Skeletal muscle cell (primary cell): Measurements from ENCODE around the gene AMER1.
"Not testable (repeated sequence)": the region's sequence is repeated elsewhere in the genome, so short reads cannot be mapped to it uniquely, and the experiment has no call there.

Experiments
- DNase-seq: peaks from one replicate; pipeline ENCODE4 v3.0.0-alpha.2; 2010; ENCODE audit warnings: low read depth
- H3K4me3 ChIP-seq: 2 replicates; pipeline ENCODE4 v1.5.1; 2011; ENCODE audit warnings: low read depth, mild to moderate bottlenecking, control low read depth, low read length, moderate library complexity

The AMER1 gene

DNA sequence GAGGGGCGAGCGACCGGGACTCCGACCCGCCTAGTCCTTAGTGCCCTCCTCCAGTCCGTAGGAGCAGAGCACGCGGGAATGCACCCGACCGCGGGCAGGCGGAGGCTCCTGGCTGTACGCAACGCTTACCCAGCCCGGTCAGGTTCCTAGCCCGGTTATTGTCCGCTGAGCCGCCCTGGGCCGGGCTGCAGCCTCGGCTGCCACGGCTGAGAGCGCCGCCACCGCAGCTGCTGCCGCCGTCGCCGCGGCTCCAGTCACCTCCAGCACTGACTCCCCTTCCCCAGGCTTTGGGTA is at the start of gene AMER1:
Gene AMER1 (minus strand): TSS at position 268 of the 294 bp plus-strand sequence. CDS start 12,422 bp downstream, outside the sequence.
- peak within 1 kb of the TSS; percentile 64 for H3K4me3 ChIP-seq
- peak; percentile 14 for DNase-seq

DNA sequence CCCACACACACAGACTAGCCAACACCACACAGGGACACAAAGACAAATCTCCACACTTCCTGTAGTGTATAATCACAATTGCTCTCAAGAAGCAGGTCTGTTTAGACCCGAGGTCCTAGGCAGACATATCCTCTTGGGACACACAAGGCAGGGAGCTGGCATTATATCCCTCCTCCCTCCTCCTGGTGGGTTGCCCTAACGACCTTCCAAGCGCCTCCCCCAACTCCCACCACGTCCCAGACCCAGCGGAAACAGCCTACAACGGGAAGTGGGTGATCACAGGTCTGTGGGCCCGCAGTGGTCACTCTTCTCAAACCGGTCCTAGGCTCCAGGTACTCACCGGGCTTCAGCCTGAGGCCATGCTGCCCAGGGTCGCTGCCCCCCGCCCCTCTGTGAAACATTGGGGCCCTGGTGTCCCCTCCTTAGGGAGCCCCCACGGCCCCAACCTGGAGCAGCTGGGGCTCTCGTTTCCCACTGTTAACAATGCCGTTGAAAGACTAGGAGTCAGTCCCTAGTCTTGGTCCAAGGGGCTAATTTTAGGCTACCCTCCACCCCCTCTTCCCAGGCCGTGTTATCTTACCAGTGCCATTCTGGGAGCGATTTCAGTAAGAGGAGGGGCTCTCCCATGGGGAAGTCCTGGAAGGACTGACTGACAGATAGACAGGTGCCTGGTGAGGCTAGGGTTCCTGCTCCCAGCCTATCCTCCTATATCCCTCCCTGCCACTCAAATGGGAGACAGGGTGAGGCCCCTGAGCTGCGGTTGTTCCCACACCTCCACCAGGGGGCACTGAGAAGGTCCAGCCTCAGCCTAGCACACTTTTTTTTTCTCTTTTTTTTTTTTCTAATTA is 24.8 kb upstream of the AMER1 start, which contains the start of gene ASB12:
Gene ASB12 (minus strand): TSS at position 485 of the 848 bp plus-strand sequence. CDS start 4,957 bp downstream, outside the sequence.
- DNase-seq, result no peak
- no peak within 1 kb of the TSS for H3K4me3 ChIP-seq

DNA sequence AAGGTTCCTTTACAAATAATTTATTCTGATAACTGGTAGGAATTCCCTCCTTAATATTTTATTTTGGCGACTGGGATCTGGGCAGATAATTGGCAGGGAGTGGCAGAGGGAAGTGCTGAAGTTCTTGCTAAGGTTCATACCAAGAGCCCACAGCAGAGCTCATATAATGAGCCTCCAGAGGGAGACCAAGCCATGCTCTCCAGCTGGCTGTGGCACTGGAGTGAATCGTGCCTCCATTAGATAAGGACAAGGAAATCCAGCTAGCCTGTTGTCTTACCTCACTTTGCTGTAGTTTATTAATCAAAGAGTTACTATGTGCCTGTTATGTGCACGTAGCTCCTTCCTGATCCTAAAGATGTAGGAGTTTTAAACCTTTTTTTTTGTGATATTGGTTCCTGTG is 23.6 kb upstream of the AMER1 start:
- no peak overlapping the region for H3K4me3 ChIP-seq
- DNase-seq, result no peak

DNA sequence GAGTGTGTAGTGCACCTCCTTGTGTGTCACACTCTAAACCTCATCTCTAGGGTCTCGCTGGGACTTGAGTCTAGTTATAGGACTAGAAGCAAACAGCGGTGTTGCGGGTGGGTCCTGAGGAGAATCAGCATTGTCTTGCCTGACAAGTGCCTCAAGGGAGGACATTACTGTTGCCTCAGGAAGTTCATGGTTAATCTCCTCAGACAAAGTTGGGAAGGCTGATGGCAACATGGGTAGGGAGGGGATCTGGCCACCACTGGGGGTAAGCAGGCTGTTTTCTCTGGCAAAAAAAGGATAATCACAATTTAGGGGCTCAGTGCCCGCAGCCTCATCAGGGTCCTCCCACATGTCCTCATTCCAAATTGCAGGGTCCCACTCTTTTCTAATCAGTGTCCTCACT is 12.5 kb upstream of the AMER1 start:
- H3K4me3 ChIP-seq, result no peak overlapping the region
- DNase-seq, result no peak

DNA sequence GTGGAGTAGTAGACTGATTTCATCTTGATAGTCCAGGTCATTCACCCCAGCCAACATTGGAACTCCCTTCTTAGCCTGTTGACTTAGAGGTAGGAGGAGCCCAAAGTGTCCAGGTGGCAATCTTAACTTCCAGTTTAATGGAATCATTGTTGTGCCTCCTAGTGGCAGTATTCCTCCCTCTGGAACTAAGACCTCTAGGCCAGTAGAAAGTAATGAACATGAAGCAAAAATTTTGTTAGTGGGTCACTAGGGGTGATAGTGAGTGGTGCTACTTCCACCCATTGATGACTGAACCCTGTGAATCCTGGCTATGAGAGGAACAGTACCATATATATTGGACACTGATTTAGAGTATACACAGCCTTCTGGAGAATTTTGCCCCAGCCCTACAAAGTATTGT is 8.5 kb upstream of the AMER1 start:
- H3K4me3 ChIP-seq, result not testable (repeated sequence)

DNA sequence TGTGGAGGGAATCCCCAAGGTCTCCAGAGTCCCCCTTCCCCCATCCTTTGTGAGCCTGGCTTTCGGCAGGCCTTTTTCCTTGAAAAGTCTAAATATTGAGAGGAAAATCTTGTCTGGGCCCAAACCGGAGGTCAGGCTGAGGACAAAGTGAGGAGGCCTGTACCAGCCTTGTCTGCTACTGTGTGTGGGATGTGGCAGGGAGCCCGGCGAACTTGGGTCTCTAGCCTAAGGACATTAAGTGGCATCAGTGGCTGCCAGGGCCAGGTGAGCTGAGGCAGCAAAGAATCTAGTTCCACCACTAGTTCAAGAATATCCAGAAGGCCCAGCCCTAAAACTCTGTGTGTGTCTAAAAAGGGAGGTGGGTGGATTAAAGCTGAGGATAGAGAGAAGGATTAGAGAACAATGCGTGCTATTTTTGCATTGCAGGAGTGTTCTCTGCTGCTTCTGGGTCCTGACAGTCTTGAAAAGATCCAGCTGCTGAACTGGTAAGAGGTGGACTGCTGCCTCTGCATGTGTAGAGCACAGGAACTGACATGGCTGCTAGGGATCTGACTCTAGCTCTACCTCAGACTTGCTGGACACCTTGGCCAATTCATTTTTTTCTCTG is 1.2 kb upstream of the AMER1 start:
- DNase-seq, result no peak
- peak overlapping the region; percentile 64 for H3K4me3 ChIP-seq

More for the DNA sequence above, 8.5 kb upstream of the AMER1 start:
- not testable (repeated sequence) for DNase-seq

DNA sequence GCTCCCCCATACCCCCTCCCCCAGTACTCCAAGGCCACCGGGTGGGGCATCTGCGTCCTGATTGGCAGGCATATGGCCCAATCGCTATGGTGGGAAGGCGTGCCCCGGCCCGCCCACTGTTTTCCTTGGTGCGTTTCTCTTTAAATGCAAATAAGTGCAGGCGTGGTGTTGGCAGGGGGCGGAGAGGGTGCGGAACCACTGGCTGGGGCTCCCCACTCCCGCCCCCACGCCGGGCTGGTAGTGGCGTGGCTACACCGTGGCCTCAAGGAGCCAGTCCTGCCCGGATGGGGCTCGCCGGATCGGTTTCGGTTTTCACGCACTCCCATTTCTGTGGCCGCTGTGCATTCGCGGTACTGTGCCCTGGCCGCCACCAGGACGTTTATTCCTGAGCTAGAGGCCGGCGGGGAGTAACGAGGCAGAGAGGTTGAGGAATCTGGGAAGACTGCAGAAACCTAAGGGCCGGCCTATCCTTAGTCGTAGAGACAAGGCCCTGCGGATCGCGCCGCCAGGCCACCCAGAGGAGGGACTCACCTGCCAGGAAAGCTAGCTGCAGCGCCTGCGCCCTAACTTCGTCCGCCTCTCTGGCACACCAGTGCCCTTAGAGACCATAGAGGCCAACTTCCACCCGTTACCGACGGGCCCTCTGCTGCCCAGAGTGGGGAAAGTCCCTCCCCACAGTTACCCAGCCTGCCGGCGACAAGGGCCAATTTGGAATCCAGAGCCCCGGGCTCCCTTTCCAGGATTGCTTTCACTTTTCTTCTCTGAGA is 410 bp upstream of the AMER1 start:
- H3K4me3 ChIP-seq, result peak overlapping the region; percentile 64
- DNase-seq, result peak; percentile 76

DNA sequence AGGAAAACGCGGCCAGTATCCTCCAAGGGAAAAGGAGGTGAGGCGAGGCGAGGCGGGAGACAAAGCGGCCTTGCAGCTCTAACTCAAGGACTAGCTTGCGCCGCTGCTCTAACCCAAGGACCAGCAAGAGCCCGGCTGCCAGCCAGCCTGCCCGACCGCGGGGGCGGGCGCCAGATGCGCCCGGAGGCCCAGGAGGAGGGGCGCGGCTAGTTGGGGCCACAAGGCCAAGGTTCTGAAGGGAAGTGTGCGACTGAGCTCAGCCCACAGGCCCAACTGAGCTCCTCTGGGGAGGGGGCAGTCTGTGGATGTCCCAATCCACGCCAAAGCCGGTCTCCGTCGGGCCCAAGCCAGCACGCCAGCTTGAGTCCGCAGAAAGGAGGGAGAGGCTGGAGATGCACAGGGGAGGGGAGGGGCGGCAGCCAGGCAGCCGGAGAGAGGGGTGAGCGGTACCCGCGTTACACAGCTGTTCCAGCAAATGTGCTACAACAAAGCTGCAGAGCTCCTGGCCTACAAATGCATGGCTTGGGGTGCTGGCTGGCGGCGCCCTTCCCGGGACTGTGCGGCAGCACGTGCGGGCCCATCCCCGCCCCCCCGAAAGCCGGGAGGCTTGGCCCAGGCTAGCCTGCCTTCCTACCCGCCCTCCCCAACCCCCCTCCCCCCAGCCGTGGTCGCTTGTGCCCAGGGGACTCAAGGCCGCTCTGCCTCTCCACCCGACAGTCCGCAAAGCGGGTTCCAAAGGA is 637 bp downstream of the AMER1 start:
- peak overlapping the region; percentile 64 for H3K4me3 ChIP-seq
- peak; percentile 11 for DNase-seq

DNA sequence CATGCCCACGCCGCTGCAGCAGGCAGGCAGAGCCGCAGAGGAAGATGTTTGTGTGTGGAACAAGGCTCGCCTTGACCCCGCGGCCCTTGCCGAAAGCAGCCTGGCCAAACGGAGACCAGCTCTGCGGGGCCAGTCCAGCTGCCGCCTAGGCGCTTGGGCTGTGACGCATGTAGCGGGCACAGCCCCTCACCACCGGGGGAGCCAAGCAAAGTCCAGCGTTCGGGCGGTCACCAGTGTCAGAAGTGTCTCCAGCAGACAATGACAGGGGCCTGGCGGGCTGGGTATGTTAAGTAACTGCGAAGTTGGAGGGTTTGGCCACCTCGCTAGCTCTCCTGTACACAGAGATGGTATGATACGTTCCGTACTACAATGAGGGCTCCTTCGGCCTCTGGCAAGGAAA is 1.3 kb downstream of the AMER1 start:
- DNase-seq, result no peak
- H3K4me3 ChIP-seq, result peak overlapping the region; percentile 64

DNA sequence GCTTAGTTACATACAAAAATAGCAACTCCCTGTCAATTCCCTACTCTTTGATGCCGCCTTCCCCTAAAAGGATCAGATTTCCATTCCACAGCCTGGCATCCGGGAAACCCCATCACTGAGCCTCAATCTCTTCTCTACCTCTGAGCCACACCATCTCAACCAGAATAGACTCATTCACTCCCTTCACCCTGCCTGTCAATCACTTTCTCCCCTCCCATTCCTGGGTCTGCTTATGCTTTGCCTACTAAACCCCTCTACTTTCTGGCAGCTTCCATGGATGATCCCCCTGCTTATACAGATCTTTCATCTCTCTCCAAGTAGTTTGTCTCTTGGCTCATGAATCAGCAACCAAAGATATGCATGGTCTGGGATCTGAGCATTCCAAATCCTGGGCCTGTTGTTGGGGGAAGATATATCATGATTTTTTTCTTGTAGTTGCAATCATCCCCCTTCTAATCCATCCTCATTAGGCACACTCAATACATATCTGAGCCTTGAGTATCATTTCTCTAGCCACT is 2.6 kb downstream of the AMER1 start:
- DNase-seq, result no peak
- no peak overlapping the region for H3K4me3 ChIP-seq

DNA sequence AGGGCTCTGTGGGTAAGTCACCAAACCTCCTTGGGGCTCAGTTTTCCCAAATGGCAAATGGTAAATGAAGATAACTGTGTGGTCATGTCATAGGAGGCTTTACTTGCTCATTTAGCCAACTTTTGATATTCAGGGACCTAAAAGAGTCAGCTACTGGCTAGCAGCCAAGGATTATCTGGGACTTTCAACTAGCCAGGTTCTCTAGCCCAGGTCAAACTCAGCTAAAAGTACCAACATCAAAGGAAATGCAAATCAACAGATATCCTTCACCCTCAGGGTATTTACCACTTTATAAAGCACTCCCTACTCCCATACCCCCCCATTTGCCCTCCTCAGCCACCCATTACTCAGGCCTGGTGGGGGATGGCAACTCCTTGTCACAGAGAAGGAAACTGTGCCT is 7.5 kb downstream of the AMER1 start:
- no peak for DNase-seq
- H3K4me3 ChIP-seq, result no peak overlapping the region

DNA sequence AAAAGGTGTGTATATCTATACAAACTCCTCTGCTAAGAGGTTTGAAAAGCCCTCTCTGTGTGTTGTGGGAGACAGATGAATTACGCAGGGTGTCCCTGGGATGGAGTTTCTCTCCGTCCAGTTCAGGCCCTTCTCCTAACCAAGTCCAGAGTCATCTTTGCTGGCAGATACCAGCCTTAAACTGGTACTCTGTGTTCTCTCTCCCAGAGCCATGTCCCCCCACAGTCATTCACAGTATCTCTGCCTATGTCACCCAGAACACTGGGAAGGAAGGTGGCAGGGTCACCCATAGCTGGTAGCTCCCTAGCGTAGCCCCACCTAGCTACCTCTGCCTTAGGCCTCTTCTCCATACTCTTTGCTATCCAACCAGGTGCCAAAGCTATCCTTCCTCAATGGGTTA is 8.9 kb downstream of the AMER1 start:
- H3K4me3 ChIP-seq, result no peak overlapping the region
- no peak for DNase-seq

DNA sequence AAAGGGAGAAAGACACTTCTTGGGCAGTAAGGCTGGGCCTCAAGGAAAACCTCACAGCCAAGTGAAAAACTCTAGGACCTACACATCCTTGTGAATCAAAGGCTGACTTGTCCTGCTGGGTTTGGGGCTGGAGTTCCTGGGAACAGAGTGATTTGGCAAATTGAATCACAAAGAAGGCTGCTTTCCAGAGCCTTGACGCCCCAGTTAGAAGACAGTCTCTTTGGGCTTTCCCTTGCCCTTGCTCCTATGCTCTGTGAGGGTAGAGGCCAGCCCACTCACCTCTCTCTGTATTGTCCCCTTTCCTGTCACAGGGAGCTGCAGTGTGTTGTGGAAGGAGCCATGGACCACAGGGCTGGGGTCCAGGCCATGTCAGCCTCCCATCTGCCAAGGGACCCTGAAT is 9.6 kb downstream of the AMER1 start:
- H3K4me3 ChIP-seq, result no peak overlapping the region
- DNase-seq, result no peak

DNA sequence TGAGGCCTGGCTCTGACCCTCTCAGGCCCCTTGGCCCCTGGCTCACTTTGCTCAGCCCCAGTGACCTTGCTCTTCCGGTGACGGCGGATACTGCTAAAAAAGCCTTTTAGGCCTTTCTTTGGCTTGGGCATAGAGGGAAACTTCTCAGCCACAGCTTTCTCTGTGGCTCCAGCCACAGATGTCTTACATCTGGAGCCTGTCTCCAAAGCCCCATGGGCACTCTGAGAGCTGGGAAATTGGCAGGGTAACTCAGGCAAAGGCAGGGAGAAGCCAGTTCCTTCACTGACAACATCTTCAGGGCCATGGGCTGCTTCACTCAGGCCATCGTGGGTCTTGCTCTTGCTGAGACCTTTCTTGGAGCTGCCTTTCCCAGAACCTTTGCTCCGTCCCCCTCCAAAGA is 12.8 kb downstream of the AMER1 start:
- DNase-seq, result no peak
- H3K4me3 ChIP-seq, result no peak overlapping the region

DNA sequence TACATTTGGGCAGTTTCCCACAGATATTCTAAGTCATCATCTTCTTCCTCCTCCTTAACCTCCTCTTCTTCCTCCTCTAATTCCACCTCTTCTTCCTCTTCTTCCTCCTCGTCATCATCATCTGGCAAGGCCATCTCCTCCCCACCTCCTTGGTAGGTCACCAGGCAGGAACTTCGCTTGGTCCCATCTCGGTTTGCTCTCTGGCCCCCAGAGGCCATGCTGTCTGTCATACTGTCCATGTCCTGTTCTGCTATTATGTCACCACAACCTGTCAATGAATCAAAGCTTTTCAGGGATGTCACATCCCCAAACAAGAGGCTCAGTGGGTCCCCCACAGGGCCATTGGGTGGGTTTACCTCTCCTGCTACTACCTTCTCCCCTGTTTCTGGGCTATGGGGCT is 13.5 kb downstream of the AMER1 start:
- no peak overlapping the region for H3K4me3 ChIP-seq
- DNase-seq, result no peak

DNA sequence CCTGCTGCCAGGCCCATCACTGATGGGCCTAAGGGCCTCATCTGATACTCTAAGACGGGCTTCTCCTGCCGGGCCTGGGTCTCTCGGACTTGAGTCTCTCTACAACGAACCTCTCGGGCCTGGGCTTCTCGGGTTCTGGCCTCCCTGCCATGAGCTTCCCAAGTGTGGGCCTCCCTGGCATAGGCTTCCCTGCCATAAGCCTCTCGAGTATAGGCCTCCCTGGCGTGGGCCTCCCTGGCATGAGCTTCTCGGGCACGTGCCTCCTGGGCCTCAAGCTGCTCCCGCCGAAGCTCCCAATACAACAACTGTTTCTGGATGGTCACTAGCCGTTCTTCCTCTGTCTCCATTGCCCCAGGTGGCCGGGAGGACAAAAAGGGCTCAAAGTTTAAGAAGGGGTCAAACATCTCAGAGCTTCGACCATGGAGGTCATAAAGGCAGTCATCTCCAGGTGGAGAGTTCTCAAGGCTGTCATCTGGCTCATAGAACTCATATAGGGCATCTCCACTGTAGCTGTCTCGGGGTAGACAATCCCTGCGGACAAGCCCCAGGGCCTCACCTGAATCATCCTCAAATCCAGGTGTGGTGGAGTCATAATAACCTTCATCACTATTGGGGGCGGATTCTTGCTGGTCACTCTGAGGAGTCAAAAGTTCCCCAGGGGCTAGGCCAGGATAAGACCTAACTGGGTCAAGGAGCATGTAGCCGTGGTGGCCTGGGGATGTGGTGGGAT is 14.1 kb downstream of the AMER1 start:
- no peak for DNase-seq
- no peak overlapping the region for H3K4me3 ChIP-seq

DNA sequence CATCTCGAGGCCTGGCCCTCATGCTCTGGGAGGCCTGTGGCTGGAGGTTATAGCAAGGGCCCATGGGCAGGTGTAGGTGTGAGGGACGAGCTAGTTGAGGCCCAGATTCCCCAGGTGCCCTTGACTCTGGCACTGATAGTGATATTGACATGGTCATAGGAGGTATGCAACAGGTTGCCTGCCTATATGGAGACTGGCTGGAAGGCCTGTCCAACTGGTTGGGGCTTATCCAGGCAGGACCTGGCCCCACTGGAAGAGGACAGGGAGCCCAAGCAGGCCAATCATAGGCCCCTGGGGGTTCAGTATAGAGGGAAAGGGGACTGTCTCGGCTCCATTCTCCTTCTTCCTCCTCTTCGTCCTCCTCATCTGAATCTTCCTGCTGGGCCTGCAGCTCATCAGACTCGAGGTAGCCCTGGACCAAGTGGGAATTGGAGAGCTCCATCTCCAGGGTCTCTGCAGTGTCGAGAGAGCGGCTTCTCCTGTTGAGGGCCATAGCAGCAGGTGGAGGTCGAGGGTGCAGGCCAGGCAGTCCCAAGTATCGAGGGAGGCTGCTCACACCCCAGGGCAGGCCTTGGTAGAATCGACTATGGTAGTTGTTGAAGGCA is 15.3 kb downstream of the AMER1 start:
- DNase-seq, result no peak
- H3K4me3 ChIP-seq, result no peak overlapping the region

DNA sequence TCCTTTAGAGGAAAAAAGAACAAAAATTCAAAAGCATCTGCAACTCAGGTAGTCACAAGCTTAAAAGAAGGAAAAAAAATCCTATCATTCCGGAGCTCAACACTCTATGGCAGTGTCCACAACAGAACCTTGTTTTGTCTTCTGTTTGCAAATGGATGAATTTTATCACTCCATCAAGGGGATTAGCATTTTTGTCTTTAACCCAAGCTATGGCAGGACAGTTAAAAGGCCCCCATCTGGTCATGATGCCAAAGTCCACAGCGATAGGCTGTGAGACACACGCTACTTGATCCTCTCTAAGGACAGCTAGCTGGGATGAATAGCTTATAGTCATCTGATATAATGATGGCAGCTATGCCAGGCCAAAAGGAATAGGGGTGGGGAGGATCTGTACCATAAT is 16.6 kb downstream of the AMER1 start:
- DNase-seq, result no peak
- H3K4me3 ChIP-seq, result no peak overlapping the region

DNA sequence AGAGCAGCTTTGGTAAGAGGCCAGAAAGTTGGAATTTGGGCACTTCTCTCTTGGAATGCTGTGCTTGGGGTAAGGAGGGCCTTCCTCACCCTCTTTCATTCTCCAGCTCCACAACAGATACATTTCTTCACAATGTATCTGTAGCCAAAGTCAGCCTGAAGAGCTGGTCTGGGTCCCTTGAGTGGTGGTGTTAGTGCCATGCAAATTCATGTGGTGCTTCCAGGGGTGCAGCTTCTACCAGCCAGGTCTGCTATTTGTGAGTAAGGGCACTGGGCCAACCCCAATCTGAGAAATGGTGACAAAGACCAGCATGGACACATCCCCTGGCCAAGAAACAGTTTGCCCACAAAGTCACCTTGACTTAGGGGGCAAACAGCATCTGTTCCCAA is 17.8 kb downstream of the AMER1 start:
- DNase-seq, result no peak
- H3K4me3 ChIP-seq, result no peak overlapping the region
